CD1c-positive myeloid dendritic cell (primary cell): ENCODE data around the gene SNRPD2.

Experiments
- DNase-seq: peaks from one replicate; pipeline ENCODE4 v3.0.0-alpha.2; 2016; ENCODE audit errors: extremely low spot score

SNRPD2 gene

DNA sequence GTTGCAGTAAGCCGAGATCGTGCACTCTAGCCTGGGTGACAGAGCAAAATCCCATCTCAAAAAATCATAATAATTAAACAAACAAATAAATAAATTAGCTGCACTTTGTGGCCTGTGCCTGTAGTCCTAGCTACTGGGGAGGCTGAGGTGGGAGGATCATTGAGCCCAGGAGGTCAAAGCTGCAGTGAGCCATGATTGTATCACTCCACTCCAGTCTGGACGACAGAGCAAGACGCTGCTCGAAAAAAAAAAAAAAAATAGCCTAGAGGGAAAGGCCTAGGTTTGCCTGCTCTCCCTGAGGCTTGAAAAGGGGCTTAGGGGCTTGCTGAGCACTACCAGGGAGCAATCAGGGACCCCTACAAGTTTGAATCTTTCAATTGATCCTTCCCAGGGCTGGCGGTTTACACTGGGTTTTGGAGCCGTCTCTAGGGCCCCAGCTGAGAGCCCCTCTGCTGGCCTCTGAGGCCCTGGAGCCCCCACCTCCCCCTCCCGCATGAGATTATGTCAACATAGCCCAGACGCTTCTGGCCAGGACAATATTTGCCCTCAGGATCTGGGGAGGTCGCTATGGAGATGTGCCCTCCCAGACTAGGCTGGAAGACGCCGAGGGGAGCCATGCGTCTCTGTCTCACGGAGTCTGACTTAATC, 34.1 kb downstream of the SNRPD2 start:
- DNase-seq: no peak

DNA sequence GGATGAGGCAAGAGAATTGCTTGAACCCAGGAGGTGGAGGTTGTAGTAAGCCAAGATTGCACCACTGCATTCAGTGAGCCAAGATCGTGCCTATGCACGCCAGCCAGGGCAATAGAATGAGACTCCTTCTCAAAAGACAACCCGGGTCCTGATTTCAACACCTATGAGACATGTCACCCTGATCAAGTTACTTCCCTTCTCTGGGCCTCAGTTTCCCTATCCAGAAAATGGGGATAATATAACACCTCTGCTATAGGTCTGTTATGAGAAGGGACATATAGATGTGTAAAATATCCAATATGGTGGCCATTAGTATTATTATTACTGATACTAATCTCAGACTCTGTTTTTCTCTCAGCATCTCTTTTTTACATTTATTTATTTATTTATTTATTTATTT, 36.7 kb downstream of the SNRPD2 start:
- no peak for DNase-seq

DNA sequence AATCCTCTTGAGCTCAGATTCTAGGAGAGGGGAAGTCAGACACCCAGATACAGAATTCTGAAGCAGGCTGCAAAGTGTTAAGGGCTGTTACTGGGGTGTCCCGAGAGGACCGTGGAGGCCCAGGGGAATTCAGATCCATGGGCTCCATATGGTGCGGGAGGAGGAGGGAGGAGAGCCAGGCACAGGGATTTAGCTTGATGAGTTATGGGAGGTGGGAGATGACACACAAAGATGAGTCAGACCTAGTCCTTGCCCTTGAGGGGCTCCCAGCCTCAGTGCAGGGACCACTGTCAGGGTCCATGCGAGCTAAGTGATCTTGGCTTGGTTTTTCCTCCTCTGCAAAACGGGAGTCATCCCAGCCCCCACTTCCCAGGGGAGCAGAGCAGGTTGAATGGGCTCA, 38.1 kb downstream of the SNRPD2 start:
- DNase-seq: no peak

DNA sequence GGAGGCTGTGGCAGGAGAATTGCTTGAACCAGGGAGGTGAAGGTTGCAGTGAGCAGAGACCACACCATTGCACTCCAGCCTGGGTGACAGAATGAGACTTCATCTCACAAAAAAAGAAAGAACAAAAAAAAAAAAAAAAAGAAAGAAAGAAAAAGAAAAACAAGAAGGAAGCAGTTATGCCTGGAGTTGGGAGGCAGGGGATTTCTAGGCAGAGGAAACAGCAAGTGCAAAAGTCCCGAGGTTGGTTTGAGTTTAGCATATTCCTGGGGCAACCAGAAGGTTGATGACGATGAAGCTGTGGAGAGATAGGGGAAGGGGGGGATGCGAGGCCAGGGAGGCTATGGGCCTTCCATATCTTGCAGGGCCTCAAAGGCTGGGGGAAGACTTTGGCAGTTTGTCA, 41.0 kb downstream of the SNRPD2 start:
- DNase-seq: no peak

GRCh38 chr19:45646345-45646698, 45.4 kb downstream of the SNRPD2 start:
- no peak for DNase-seq

- DNase-seq: peak; percentile 58
These were observed 46.0 kb downstream of the SNRPD2 start for GRCh38 chr19:45645631-45646344.

DNA sequence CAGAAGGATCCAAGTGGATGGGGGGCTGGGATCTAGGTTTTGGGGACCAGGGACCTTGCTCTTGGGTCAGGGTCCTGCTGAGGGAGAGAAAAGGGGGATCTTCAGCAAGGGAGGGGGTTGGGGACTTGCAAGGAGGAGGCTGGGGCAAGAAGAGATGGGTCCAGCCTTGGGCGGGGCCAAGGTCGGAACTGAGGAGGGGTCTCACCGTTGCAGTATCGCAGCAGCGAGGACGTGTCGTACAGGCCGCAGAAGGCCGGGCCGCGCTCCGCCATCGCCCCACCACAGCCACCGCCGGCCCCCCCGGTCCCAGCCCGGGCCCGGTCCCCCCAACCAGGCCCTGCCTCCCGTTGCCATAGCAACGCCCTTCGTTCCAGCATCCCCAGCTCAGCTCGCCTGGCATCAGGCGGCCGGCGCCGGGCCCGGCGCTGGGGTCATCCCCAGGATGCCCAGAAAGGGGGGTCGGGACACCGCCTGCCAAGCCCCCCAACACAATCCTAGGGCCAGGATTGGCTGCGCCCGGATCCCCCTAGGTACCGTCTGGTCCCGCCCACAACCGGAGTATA, 46.6 kb downstream of the SNRPD2 start:
- no peak for DNase-seq

DNA sequence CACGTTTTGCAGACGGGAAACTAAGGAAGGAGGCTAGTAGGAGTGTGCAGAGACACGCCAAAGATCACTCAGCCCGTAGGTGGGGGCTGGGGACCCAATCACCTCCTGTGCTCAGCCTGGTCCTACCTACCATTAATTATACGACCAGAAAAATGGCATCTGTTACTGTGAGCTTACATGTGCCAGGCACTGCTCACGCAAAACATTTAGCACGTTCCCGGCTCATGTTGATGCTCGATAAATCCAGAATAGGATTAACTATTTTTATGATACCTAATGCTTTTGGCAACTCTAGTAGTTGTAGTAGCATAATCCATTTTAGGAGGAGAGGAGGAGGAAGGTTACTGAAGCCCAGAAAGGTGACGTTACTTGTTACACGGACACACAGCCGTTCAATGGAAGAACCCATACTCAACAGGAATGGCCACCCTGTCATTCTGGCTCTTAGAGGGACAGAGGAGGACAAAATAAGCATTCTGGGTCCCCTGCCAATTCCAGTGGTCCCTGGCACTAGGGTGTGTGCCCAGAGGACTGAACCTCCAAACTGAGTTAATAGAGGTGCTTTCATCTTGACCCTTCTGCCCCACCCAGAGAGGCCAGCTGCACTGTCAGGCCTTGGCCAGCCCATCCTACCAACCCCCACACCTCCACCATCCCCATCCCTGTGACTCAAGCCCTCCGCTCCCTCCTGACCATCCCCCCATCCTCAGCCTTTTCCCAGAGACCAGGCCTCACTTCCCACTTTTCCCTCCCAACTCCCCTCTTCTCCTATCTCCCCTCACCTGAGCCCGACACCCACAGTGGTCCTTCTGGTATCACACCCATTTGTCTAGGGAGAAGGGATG, 47.6 kb downstream of the SNRPD2 start:
- DNase-seq: no peak

GRCh38 chr19:45643024-45643926, 48.5 kb downstream of the SNRPD2 start:
- DNase-seq: peak; percentile 90

DNA sequence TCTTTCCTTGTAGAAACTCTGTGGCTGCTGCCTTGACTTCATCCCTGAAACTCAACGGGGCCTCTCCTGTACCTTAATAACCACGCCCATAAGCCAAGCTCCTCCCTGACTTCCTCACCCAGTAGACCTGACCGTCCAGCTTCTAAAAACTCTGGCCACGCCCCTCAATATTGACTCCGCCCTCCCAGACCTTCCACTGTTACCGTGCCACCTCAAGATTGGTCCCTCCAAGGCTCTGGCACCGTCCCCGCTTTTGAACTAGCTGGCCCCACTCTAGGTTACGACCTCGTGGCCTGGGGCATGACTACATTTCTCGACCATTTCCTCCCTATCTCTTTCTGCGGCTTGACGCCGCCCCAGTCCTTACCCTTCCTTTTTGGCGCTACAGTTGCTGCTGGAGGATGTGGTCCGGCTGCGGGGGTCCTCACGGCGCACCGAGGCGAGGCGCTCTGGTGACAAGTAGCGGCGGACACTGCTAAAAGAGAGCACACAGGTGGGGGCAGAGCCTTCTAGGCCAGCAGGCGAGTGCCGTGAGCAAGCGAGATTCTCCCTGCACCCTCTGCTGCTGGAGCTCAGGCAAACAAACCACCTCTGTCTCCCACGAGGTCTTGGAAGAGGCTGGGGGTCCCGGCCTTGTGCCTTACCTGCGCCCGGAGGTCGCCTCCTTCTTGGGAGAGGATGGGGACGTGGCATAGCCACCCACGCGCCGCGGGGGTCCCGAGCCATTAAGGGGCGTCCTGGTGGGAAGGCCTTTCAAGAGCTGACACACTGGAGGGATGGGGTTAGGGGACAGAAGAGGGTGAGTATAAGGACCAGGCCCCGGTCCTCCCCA, 50.3 kb downstream of the SNRPD2 start:
- peak; percentile 87 for DNase-seq

GRCh38 chr19:45640849-45641273, 50.9 kb downstream of the SNRPD2 start:
- DNase-seq: no peak

GRCh38 chr19:45638930-45639729, 52.6 kb downstream of the SNRPD2 start, which contains the start of gene EML2:
Gene EML2, minus strand, starts transcription at chr19:45639397. Its CDS starts 21 bp downstream, at chr19:45639376.
- peak; percentile 37 for DNase-seq

DNA sequence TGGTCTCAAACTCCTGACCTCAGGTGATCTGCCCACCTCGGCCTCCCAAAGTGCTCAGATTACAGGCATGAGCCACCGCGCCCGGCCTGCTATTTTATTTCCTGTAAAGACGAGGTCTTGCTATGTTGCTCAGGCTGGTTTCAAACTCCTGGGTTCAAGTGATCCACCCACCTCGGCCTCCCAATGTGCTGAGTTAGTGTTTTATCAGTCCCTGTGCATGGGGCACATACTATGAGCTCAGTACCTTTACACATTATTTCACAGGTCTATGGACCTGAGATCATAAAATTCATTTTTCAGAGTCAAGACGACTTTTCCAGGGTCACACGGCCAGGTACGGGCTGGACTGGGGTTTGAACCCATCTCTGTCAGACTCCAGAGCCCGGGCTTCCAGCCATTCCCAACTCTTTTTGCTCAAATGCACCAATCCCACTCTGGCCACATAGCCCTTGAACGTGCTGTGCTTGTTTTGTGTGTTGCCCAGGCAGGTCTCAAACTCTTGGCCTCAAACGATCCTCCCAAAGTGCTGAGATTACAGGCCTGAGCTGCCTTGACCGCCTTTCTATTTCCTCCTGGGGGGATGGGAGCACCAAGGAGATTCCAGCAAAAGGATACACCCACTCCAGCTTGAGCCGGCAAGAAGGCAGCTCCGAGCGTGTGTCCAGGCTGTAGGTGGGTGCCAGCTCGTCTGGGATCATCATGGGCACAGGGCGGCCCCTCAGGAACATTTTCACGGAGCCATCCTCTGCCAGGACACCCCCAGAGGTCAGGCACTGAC, 53.7 kb downstream of the SNRPD2 start:
- DNase-seq: no peak
